ENCODE results near the gene MRPS31. TPM values are rescaled to one million over a fixed set of nuclear protein-coding genes. Genes with fewer than 3 reads are reported as not detected.

Gene MRPS31
- polyA plus RNA-seq, 3 donors: 9.5 to 11.4 (median 11.3) TPM

- peak overlapping the region in 2 of 3 experiments; percentile 16 to 57 for H3K4me3 ChIP-seq (replicated peaks in 1 of 3; ENCODE audit: low read depth in 2 of 3, low read length in 3 of 3)
- Mint-ChIP-seq H3K4me1 (peaks cover 36% of the 10 kb centered on the region), H3K36me3 (no peaks in the 10 kb centered on the region), H3K9me3 (no peaks in the 10 kb centered on the region), H3K4me3 (peak overlapping the region; percentile 76 to 93), H3K27ac (peak overlapping the region; percentile 93 to 98 (median 96)), H3K27me3 (ENCODE audit: low read depth in 3 of 3) (peaks cover 0 to 1% (median 0%) of the 10 kb centered on the region in 3 donors)
- intact Hi-C loops (cut with micrococcal nuclease): loop anchor here (10.0 kb wide), 4 partner anchors 112 to 1092 kb away; partner anchors contain the start of gene FOXO1 (in 1 of the 2)
- no peak for TF ChIP-seq CTCF (IDR thresholded peaks at IDR 0.05)
- DNase-seq: peak; percentile 85 to 94 (median 93)
- no peaks in the 10 kb centered on the region for H3K36me3 ChIP-seq (replicated peaks in 1 of 2; ENCODE audit: control insufficient read depth in 1 of 2, insufficient read depth in 2 of 2, low read length in 2 of 2)
- H3K4me2 ChIP-seq (replicated peaks; ENCODE audit: extremely low read depth, low read length, poor library complexity, severe bottlenecking): peak overlapping the region; percentile 60
- H3K27me3 ChIP-seq (ENCODE audit: control insufficient read depth in 2 of 2, insufficient read depth in 2 of 2, low read length in 2 of 2): no peaks in the 10 kb centered on the region
- no peaks in the 10 kb centered on the region for H3K9me3 ChIP-seq (replicated peaks in 1 of 2; ENCODE audit: control insufficient read depth in 1 of 2, insufficient read depth in 1 of 2, low read length in 2 of 2)
- peaks cover 33 to 37% of the 10 kb centered on the region in 2 donors for H3K4me1 ChIP-seq (ENCODE audit: control insufficient read depth in 1 of 2, insufficient read depth in 2 of 2, low read length in 2 of 2)
- peak overlapping the region; percentile 13 to 75 for H3K27ac ChIP-seq (ENCODE audit: low read depth in 1 of 2, low read length in 2 of 2)
- H3K79me2 ChIP-seq (ENCODE audit: insufficient read depth, low read length): no peaks in the 10 kb centered on the region
- H4K20me1 ChIP-seq (ENCODE audit: insufficient read depth, low read length): no peaks in the 10 kb centered on the region
- no peak overlapping the region for H2AFZ ChIP-seq (ENCODE audit: insufficient read depth, low read depth, low read length, poor library complexity, severe bottlenecking)
- no CpG with 5 or more reads among the region's 7 CpGs for WGBS (ENCODE audit: insufficient coverage)
- no peak overlapping the region for H3K9ac ChIP-seq (ENCODE audit: insufficient read depth, low read length, poor library complexity, severe bottlenecking)
Observed at GRCh38 chr13:40776681-40777165, 5.7 kb upstream of the MRPS31 start.

- H3K4me3 Mint-ChIP-seq: no peak overlapping the region
- H4K20me1 ChIP-seq (ENCODE audit: insufficient read depth, low read length): no peaks in the 10 kb centered on the region
- H3K9ac ChIP-seq (ENCODE audit: insufficient read depth, low read length, poor library complexity, severe bottlenecking): no peak overlapping the region
- no peaks in the 10 kb centered on the region for H3K36me3 Mint-ChIP-seq
- no peaks in the 10 kb centered on the region for H3K9me3 Mint-ChIP-seq
- intact Hi-C loops (cut with micrococcal nuclease): loop anchor here (10.0 kb wide), 4 partner anchors 111 to 1091 kb away; partner anchors contain the start of gene FOXO1 (in 1 of the 2)
- WGBS (ENCODE audit: insufficient coverage): no CpG with 5 or more reads among the region's 7 CpGs
- H3K4me2 ChIP-seq (replicated peaks; ENCODE audit: extremely low read depth, low read length, poor library complexity, severe bottlenecking): peak overlapping the region; percentile 60
- DNase-seq: peak in 1 of 3 donors; percentile 22
- peaks cover 31% of the 10 kb centered on the region for H3K4me1 Mint-ChIP-seq
- no peaks in the 10 kb centered on the region for H3K9me3 ChIP-seq (replicated peaks in 1 of 2; ENCODE audit: control insufficient read depth in 1 of 2, insufficient read depth in 1 of 2, low read length in 2 of 2)
- peak overlapping the region in 1 of 3 experiments; percentile 57 for H3K4me3 ChIP-seq (replicated peaks in 1 of 3; ENCODE audit: low read depth in 2 of 3, low read length in 3 of 3)
- H3K36me3 ChIP-seq (replicated peaks in 1 of 2; ENCODE audit: control insufficient read depth in 1 of 2, insufficient read depth in 2 of 2, low read length in 2 of 2): no peaks in the 10 kb centered on the region
- peaks cover 29 to 36% of the 10 kb centered on the region in 2 donors for H3K4me1 ChIP-seq (ENCODE audit: control insufficient read depth in 1 of 2, insufficient read depth in 2 of 2, low read length in 2 of 2)
- TF ChIP-seq CTCF (IDR thresholded peaks at IDR 0.05): no peak
- no peaks in the 10 kb centered on the region for H3K27me3 ChIP-seq (ENCODE audit: control insufficient read depth in 2 of 2, insufficient read depth in 2 of 2, low read length in 2 of 2)
- peak overlapping the region in 1 of 2 donors; percentile 75 for H3K27ac ChIP-seq (ENCODE audit: low read depth in 1 of 2, low read length in 2 of 2)
- H3K79me2 ChIP-seq (ENCODE audit: insufficient read depth, low read length): no peaks in the 10 kb centered on the region
- no peak overlapping the region for H2AFZ ChIP-seq (ENCODE audit: insufficient read depth, low read depth, low read length, poor library complexity, severe bottlenecking)
- peak overlapping the region in 6 of 7 donors; percentile 42 to 98 (median 94) for H3K27ac Mint-ChIP-seq
- H3K27me3 Mint-ChIP-seq (ENCODE audit: low read depth in 3 of 3): peaks cover 0 to 1% (median 0%) of the 10 kb centered on the region in 3 donors
Observed at GRCh38 chr13:40776232-40776631, 5.2 kb upstream of the MRPS31 start.

All from CD14-positive monocyte (primary cell).